Superior temporal gyrus (tissue), 1 donor: ENCODE data around the gene RING1.

Experiments
- DNase-seq: peaks from one replicate; pipeline ENCODE4 v3.0.0-alpha.2; 2016; ENCODE audit errors: extremely low spot score

The RING1 gene

DNA sequence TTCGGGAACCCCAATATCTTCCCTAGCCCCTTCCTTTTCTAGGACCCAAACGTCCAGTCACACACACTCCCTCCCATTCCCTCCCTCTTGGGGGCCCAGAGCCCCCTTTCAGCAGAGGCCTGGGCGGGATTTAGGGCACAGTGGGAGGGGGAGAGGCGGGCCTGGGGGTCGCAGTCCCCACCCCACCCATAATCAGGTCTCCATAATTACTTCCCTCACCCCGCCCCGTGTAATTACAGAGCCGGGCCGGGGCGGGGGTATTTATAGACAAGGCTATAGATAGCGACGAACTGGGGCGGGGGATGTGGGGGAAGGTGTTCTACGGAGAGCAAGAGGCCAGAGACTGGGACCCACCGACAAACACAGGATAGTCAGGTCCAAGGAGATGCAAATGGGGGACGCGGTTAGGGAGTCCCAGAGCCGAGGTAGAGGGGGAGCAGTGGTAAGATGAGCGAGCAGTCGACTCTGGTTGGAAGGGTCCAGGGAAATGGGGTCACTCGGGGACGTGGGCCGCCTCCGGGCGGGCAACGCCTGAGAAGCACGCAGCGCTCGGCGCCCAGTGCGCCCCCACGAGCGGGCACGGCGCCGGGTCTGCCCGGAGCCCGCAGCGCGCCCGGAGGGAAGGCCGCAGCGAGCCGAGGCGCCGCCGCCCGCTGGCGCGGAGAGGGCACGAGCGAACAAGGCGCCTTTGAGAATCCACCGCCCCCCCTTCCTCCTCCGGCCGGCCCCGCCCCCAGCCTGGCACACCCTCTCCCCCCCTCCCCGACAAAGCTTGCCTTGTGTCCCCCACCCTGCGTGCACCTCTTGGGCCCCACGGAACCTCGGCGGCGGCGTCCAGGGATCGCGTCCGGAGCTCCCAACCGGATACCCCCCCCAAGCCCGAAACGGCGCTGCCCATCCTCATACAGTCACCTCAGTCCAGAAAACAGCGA lies 15.4 kb upstream of the RING1 start:
- DNase-seq = peak; percentile 62

DNA sequence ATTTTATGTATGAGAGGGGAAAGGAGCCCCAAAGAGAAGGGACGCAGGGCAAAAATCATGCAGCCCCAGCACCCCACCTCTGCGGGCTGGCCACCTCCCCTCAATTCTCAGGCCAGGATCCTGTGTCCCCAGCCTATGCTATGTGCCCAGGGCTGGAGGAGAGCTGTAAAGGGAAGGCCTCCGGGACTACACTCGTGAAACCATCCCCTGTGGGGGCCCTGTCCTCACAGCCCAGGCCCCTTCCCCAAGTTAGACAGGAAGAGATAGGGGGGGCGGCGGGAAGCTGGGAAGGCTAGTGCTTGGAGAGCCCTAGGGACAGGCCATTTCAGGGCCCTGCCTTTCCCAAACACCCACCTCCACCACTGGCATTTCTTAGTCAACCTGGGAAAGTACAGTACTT lies 14.7 kb upstream of the RING1 start:
- DNase-seq = no peak

DNA sequence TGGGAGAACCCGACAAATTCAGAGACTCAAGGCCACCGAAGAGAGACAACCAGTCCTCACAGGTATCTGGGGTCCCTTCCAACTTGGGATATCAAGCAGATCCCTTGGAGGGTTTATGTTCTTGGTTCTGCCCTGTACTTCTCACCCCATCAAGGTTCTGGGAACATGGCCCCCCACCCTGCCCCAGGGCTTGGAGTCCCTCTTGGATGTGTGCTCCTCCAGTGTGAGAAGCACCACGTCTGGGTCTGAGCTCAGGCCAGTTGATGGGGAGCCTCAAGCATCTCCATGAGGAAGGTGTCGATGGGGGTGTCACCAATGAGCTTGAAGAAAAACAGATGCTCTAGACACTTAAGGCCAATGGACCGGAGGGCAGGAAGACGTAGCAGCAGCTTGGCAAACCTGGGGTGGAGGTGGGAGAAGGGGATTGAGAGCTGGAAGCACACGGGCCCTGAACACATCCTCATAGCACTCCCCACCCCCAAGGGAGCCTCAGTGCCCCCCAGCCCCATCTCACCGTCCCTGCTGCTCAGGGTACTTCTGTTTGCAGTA lies 13.8 kb upstream of the RING1 start:
- DNase-seq = no peak

DNA sequence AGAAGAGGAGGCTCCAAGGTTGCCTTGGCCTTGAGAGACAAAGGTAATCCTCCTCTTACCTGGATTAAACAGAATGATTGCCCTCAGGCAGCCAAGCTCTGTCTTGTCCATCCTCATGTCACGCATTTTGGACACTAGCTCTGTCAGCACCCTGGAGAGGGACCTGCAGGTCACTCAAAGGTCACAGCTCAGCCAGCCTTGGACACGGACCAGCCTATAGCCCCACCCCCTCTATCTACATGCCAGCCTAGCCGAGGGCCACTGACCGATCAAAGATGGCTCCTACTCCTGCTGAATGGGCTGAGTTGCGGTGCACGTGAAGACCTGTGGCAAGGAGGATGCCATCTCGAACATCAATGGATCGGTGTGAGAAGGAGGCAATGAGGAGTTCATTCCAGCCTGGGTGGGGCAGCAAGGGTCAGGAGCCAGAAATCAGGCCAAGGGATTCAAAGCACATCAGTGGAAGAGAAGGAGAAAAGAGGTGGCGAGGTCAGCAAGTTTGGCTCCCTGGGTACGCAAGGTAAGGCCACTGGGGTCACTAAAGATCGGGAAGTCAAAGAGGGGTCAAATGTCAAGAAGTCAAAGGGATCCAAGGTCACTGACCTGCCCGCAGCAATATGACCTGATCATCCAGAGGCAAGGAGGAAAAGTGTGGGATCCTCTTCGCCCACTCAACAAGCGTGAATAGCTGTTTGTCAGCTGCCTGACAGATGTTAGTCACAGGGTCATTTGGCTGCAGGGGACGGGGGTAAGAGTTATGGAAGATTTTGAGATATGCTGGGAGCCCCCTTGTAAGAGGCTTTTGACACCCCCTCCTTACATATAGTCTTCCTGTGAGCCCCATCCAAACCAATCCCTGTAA lies 12.8 kb upstream of the RING1 start:
- no peak for DNase-seq

DNA sequence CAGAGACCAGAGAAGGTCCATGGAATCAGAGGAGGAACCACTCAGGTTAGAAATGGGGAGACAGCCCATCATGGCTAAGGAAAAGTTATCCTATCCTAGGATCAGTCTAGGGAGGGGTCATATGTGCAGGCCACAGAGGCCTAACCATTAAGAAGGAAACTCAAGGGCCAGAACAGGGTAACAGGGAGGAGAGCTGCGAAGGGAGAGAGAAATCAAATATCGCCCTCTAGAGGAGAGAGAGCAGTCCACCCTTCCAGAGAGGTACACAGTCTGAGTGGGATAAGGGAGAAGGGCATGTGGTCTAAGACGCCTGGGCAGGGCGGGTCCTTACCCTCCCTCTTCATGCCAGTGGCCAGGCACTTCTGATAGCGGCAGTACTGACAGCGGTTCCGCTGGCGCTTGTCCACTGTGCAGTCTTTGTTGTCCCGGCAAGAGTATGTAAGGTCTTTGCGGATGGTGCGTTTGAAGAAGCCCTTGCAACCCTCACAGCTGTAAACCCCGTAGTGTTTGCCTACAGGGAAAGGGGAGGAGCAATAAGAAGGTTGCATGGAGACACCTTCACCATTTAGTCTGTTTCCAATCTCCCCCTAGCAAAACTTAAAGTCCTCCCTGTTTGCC lies 10.8 kb upstream of the RING1 start:
- peak; percentile 84 for DNase-seq

DNA sequence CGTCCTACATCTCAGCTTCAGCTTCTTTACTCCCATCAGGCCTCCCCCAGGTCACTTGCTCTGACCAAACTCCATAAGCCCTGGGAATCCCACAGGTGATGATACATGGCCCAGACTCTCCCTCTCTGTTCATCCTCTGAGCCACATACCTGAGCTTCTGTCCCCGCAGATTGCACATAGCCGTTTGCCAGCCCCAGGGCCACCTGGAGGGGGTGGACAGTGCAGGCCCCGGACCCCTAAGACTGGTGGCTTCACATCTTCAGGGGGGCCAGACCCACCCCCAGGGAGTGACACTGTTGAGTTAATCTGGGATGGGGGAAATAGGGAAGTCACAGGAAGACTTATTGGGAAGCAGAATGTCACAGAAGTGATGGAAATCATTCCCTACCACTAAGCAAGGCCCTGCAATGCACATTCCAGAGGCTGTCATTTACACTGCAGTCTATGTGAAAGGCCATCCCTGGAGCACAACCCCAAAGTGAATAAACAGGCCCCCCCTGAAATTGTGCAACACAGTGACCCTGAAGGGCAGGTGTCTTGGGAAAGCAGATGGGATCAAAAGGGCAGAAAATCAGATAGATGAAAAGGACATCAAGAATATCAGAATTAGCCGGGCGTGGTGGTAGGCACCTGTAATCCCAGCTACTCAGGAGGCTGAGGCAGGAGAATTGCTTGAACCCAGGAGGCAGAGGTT lies 10.0 kb upstream of the RING1 start:
- no peak for DNase-seq

DNA sequence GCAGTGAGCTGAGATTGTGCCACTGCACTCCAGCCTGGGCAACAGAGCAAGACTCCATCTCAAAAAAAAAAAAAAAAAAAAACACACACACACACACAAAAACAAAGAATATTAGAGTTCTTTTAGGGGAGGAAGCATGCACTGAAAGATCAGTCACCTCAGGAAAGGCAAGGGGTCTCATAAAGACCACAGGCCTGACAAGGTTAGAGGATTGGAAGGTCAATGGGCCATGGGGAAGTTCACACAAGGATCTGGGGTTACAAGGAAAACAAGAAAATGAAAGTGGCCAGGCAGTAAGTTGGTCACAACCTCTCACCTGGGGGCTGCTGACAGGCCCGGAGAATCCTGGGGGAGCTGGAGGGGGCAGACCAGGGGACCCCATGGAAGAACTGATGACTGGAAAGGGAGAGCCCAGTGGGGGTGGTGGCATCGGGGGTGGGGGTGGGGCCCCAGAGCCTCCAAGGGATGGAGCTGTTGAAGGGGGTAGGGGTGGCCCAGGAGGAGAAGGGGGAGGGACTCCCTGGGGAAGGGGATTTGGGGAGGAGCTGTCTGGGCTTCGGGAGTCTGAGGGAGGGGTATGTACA lies 9.4 kb upstream of the RING1 start:
- no peak for DNase-seq

DNA sequence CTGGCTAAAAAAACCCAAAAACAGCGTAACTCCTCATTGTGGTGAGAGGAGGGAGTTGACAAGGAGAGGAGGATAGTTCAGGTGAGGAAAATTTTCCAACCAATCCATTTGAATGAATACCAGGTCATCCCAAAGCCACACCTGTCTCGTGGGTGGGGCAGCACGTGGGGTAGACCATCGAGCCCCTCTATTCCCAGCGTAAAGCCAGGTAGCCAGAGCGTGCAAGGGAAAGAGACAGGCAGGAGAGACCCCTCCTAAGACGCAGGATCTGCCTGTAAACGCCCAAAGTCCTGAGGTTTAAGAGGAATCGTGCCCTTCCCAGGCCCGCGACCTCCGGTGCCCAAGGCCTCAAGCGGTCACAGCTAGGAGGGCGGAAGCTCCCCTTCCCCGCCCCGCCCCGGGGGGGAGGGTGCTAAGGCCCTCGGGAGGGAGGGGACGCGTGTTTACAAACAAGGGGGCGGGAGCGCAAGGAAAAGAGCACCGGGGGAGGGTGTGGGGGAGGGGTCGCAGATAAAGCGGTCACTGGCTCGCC lies 8.5 kb upstream of the RING1 start:
- DNase-seq = no peak

DNA sequence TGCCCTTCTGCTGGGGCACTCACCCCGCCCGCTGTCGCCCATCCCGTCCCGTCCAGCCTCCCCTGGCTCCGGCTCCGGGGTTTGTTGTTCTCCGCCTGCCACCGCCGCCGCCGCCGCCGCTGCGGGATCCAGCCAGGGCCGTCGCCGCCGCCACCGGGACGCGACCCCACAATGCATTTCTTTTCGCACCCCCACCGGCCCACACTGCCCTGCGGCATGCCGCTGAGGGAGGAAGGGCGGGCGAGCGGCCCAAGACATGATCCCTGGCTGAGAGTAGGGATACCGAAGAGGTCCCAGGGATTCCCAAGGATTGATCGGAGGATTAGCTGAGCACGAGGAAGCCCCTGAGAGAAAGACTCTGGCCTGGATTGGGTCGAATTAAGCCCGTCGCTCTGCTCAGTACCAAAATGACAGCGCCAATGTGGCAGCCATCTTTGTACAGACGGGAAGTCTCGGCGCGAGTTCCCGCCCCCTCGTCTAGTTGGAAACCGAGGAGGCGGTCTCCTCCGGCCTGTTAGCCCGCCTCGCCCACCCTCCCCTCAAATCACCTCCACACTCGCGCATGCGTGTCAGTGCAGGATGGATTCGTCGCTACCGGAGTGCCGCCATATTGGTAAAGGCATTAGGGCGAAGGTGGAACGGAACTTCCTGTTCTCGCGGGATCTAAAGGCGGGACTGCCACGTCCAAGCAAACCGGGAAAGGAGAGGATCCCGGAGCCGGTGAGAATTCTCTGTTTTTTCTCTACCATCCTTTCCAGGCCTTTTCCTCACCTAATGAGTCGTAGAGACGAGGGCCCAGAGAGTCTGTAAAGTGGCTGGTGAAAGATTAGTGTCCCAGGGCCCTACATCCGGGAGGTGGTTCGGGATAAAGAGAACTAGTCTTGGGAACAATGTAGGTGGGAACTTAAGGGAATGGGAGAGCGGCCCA lies 7.8 kb upstream of the RING1 start, which contains the start of the genes RXRB and SLC39A7:
TSS of gene RXRB (minus strand) at position 447 of the 928 bp plus-strand sequence. CDS start at position 258, 189 bp downstream.
TSS of gene SLC39A7 (plus strand) at position 649 of the 928 bp plus-strand sequence. CDS start 379 bp downstream, outside the sequence.
- peak; percentile 99 for DNase-seq

DNA sequence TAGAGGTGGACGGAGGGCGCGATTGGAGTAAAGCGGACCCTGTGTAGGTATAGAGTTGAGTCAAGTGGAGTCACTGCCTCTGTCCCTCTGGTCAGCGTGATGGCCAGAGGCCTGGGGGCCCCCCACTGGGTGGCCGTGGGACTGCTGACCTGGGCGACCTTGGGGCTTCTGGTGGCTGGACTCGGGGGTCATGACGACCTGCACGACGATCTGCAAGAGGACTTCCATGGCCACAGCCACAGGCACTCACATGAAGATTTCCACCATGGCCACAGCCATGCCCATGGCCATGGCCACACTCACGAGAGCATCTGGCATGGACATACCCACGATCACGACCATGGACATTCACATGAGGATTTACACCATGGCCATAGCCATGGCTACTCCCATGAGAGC lies 7.2 kb upstream of the RING1 start:
- DNase-seq = no peak

DNA sequence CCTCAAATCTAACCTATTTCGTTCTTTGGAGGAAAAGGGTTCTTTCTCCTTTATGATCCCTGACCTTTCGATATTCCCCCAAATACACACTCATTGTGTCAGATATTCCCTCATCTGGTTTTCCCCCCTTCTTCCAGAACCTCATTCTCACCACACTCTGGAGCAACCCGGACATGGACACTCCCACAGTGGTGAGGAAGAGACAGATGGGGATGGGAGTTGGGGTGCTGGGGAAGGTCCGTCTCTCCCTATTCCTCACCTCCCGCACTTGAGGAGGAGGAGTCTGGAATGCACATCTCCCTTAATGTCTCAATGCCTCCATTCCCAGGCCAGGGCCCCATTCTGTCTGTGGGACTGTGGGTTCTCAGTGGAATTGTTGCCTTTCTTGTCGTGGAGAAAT lies 6.4 kb upstream of the RING1 start:
- no peak for DNase-seq

DNA sequence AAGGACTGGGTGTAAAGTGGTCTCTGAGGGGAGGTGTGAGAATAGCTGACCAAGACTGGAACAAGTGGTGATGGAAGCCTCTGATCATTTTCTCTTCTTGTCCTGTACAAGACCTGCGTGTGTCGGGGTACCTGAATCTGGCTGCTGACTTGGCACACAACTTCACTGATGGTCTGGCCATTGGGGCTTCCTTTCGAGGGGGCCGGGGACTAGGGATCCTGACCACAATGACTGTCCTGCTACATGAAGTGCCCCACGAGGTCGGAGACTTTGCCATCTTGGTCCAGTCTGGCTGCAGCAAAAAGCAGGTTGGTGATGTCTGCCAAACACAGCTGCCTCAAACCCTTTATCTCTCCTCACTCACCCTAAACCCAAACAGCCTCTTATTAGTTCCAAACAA lies 5.5 kb upstream of the RING1 start:
- no peak for DNase-seq

DNA sequence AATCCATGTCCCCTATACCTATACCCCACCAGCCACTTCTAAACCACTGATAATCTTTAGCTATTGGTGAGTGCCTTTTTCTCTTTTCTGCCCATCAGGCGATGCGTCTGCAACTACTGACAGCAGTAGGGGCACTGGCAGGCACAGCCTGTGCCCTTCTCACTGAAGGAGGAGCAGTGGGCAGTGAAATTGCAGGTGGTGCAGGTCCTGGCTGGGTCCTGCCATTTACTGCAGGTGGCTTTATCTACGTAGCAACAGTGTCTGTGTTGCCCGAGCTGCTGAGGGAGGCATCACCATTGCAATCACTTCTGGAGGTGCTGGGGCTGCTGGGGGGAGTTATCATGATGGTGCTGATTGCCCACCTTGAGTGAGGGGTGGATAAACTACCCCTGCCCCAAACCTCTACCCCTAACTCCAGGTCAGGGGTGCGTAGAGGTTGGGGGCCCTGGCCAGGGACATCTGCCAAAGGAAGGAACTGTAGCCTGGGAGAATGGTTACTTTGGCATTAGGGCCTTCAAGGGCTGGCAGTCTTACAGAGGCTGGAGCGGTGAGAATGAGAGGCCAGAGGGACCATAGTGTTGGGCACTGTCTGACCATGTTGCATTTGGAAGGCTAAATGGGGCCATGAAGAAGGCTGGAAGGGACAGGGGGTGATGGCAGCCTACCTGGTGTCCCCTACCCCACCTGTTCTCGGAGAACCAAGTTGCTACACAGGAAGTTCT lies 4.7 kb upstream of the RING1 start:
- no peak for DNase-seq

DNA sequence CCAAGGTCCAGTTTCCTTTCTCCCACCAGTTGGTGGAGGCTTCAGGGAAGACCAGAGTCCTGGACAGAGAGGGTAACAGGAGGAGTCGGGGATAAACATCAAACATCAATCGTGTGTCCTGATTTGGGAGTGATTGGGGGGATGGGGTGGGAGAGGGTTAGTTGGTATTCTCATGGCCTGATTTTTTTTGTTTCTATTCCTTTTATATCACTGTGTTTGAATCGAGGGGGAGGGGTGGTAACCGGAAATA lies 4.2 kb upstream of the RING1 start:
- DNase-seq = no peak

DNA sequence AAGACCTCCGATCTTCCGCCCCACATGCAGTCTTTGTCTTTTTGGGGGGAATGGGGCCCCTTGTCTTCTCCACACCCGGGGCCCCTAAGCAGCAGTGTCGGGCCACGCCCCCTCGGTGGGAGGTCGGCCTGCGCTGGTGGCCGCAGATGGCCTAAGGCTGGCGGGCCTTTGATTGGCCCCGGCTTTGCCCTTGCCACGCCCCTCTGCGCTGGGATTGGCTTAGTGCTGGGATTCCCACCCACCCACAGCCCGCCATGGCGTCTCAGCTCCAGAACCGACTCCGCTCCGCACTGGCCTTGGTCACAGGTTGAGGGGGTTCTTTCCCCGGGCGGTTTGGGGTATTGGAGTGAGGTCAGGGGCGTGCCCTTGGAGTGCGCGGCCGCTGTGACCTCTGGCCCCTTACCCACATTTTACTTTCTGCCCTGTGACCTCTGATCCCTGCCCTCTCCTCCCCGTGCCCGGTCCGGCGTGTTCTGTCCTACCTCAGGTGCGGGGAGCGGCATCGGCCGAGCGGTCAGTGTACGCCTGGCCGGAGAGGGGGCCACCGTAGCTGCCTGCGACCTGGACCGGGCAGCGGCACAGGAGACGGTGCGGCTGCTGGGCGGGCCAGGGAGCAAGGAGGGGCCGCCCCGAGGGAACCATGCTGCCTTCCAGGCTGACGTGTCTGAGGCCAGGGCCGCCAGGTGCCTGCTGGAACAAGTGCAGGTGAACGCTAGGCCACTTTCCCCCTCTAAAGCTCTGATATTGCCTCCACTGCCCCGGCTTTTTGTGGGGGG lies 3.7 kb upstream of the RING1 start, which contains the start of gene HSD17B8:
TSS of gene HSD17B8 (plus strand) at position 241 of the 776 bp plus-strand sequence. CDS start at position 255, 14 bp downstream.
- DNase-seq = peak; percentile 95

DNA sequence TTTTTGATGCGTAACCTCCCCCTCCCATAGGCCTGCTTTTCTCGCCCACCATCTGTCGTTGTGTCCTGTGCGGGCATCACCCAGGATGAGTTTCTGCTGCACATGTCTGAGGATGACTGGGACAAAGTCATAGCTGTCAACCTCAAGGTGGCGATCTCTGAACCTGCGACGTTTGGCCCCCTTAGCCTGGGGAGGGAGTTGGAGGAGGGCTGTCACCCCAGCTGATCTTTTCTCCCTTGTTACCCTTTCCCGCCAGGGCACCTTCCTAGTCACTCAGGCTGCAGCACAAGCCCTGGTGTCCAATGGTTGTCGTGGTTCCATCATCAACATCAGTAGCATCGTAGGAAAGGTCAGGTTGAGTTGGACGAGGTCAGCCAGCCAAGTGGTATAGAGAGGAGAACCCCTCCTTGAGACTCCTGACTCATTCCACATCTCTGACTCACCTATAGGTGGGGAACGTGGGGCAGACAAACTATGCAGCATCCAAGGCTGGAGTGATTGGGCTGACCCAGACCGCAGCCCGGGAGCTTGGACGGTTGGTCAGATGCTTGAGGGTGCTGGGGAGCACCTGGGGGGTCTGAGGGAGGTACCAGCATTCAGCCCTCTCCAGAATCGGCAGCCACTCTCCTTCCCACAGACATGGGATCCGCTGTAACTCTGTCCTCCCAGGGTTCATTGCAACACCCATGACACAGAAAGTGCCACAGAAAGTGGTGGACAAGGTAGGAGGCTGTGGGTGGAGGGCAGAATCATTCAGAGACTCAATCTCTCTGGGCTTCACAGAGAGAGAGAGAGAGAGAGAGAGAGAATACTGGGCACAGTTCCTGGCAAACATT lies 2.9 kb upstream of the RING1 start:
- no peak for DNase-seq
